Endometrial microvascular endothelial cells (primary cell): ENCODE results near the gene TRIML1. TPM values are rescaled to one million over a fixed set of nuclear protein-coding genes. Genes with fewer than 3 reads are reported as not detected.

Source experiments
- in situ Hi-C: cut with HindIII; loops from 2 replicates; pipeline ENCODE4 v1.10.0; 2017; ENCODE audit warnings: low sequenced_read_pairs, low pct_unique_long_range_greater_than_20kb; ENCODE audit errors: inconsistent ontology term
- total RNA-seq: library from RNA; depleted of rRNA; stranded (reverse); fragments of >200 nt; gene quantifications from one replicate; pipeline ENCODE4 v1.2.3, GENCODE V29; 2015; ENCODE audit errors: inconsistent ontology term

The TRIML1 gene, protein sequence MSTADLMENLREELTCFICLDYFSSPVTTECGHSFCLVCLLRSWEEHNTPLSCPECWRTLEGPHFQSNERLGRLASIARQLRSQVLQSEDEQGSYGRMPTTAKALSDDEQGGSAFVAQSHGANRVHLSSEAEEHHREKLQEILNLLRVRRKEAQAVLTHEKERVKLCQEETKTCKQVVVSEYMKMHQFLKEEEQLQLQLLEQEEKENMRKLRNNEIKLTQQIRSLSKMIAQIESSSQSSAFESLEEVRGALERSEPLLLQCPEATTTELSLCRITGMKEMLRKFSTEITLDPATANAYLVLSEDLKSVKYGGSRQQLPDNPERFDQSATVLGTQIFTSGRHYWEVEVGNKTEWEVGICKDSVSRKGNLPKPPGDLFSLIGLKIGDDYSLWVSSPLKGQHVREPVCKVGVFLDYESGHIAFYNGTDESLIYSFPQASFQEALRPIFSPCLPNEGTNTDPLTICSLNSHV
- total RNA-seq = not detected

DNA sequence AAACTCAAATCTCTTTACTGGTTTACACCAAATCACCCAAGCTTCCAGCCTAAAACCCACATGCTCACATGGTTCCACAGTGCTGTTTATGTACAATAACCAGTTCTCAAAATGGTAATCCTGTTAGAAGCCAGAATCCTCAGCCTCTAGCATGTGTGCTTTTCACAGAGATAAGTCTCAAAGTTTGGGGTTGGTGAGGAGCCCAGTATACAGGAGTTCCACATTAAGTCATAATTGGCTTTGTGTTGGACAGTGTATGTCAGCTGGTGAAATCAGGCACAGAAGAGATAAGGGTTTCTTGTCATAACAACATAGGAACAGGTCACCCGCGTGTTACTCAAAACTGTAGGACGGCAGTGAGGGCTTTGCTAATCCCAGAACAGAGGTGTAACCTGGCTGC lies at the start of gene TRIML1:
TRIML1 (plus strand) TSS at position 301 of the 400 bp plus-strand sequence. CDS start 118 bp downstream, outside the sequence.
- in situ Hi-C loops = no loop called here

DNA sequence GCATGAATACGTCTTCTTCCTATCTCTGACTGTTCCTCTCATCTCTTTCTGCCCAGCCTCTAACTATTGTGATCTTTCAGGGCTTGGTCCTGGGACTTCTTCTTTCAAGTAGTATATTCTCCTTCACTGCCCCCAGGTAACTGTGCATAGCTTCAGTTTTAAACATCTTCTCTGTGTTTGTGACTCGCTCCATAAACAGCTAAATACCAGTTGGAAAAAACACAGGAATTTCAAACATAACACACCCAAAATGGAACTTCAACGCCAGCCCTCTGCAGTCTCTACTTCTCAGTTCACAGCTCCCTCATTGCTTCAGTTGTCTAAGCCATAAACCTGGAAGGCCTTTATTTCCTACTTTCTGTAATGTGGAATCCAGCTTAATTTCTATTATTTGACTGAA lies 46.4 kb upstream of the TRIML1 start:
- in situ Hi-C loops = no loop called here

DNA sequence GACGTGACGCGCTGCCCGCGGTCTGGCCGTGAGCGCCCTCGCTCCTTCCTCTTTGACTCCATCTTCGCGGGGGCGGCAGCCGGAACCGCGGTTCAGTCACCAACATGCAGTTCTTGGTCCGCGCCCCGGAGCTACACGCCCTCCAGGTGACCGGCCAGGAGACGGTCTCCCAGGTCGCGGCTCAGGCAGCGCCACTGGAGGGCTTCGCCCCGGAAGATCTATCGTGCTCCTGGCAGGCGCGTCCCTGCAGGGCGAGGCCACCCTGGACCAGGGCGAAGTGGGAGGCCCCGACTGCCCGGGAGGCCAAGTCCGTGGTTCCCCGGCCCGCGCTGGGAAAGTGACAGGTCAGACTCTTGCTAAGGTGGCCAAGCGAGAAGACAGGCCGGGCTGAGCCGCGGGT lies 32.8 kb upstream of the TRIML1 start:
- in situ Hi-C loops = no loop called here

DNA sequence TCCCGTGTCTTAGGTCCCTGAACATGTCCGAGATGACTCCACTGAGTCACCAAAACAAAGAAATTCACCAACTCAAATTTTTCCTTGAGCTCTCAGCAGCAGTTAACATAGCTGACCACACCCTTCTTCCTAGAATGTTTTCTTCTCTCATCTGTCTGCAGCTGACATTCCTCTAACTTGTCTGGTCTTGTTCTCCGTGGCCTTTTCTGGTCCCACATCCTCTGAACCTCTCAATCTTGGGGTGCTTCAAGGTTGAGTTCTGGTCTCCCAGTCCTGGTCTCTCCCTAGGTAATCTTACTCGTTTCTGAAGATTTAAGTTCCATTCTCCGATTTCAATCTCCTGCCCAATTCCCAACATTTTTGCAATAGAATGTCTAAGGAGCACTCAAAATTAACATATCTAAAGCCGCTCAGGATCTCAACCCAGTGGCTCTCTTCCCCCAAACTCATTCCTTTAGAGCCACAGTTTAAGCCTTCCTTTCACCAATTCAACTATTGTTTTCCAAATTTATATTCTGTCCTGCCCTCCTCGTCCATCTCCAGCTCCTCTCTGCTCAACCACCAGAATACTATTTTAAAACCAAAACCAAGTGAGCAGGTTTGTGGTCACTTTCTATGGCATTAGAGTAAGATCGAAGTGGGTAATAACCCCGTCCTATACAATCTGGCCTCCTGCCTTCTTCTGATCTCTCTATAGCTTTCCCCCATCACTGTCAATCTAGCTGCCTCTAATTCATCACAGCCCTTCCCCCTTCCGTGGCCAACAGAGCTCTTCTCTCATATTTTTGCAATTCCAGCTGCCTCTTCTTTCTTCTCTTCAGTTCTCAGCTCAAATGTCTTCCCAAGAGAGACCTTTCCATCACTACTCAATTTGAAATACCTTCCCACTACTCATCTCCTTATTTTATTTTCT lies 31.1 kb upstream of the TRIML1 start:
- in situ Hi-C loops = no loop called here

DNA sequence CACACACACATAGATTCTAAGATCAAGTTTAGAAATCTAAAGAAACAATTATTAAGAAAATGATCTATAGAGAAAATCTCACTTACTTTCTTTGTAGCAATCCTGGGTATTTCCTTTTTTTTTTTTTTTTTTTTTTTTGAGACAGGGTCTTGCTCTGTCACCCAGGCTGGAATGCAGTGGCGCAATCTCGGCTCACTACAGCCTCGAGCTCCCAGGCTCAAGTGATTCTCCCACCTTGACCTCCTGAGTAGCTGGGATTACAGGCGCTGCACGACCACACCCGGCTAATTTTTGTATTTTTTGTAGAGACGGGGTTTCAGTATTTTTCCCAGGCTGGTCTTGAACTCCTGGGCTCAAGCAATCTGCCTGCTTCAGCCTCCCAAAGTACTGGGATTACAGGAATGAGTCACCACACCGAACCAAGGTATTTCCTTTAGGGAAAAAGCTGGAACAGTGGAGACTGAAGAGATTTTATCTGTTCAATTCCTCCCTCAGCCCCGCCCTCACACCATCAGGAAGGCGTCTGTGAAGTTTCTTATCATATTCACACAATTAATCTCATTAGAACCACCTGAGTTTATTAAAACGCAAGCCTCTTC lies 30.0 kb upstream of the TRIML1 start, which contains the start of gene TRIML2:
TRIML2 (minus strand) TSS at position 447 of the 599 bp plus-strand sequence. CDS start 4,235 bp downstream, outside the sequence.
- in situ Hi-C loops = no loop called here

DNA sequence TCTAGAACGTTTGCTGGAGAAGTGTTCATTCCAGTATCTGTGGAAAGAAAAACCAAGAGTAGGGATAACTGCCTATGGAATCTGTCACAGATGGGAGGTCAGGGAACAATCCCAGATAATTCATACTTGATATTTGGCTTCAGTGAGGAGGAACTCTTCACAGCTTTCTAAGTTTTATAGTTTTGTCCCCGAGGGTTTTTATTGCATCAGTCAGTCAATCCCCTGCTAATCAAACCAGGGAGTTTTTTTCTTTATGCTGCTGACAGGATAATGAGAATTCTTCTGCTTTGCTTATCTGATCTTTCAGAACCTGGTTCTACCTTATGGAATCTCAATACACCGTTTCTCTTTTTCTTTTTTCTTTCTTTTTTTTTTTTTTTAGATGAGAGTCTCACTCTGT lies 29.2 kb upstream of the TRIML1 start:
- in situ Hi-C loops = no loop called here

DNA sequence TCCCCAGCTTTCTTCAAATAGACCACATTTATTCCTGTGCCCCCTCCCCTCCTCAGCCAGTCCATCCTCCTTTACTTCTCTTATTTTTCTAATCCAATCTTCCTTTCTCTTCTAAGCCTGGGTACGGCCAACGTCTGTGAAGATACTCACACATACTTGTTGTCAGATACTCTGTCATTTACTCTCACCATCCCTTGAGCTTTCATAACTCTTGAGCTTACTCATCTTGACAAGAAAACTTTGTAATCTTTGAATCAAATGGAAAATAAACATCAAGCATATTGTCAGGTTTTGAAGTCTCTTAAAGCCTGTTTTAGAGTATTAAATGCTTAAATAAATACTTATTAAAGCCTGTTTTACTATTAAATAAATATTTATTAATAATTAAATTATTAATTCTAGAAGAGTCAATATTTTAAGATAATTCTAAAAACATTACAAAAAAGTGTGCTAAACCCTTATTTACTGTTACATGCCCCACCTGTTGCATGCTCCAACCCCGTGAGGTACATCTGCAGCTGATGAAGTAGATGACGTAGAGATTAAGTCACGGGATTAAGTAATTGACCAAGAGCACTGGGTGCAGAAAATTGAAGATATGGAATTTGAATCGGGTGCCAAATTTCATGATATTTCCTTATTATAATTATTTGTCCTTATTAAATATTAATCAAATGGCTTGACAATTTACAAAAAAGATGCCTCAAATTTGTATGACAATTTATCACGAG lies 28.3 kb upstream of the TRIML1 start:
- in situ Hi-C loops = no loop called here

DNA sequence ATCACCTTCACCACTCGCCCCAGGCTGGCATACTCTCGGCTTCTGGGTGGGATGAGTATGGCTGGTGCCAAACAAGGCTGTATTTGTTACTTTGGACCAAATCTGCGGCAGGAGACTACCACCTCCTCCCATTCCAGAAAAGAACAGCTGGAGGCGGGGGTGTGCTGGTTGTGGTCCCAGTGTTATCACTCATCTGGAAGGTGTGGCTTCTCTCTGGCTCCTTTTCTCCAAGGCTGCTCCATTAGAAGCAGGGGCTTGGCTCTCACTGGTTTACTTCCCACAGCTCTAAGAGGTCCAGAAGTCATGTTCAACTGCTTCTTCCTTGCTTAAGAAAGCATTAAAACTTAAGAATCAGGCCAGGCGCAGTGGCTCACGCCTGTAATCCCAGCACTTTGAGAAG lies 27.3 kb upstream of the TRIML1 start:
- in situ Hi-C loops = no loop called here

DNA sequence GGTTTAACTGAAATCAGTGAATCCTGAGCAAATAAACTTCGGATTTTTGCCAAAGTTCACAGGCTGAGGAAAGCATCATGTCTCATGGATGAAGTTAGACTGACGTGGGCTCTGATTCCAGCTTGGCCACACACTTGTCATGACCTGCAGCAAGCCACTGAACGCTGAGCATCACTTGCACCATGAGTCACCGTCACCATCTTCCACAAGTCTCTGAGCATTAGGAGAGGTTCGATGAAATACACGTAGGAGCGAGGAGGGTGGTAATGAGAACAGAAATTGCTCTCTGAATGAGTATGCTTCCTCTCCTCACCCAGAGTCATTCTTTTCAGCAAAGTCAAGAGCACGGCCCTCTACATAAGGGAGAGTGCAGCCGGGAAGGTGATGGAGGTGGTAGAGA lies 26.1 kb upstream of the TRIML1 start:
- in situ Hi-C loops = no loop called here

DNA sequence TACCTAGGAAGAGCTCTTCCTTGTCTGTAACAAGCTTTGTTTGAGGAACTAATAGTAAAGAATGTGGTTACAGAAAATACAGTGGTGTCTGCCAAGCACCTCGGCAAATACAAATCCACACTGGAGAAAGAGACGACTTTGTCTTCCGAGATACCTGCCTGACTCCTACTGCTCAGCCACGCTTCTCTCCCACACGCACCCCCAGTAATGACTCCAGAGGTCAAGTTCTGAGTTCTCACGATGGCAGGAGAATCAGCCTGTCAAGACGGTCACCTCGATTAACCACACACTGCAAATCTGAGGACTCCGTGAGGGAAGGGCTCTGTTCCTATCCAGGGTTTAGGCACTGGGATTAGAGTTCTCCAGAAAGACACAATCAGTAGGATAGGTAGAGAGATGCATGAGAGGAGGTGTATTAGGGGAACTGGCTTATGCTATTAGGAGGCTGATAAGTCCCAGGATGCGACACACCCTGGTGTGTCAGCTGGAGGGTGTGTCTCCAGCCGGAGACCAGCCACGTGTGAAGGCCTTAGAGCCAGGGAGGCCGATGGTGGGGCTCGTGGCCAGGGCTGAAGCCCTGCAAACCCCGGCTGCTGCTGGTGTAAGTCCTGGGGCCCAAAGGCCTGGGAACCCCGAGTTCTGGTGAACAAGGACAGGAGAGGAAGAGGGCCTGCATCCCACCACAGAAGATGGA lies 21.5 kb upstream of the TRIML1 start:
- in situ Hi-C loops = no loop called here

DNA sequence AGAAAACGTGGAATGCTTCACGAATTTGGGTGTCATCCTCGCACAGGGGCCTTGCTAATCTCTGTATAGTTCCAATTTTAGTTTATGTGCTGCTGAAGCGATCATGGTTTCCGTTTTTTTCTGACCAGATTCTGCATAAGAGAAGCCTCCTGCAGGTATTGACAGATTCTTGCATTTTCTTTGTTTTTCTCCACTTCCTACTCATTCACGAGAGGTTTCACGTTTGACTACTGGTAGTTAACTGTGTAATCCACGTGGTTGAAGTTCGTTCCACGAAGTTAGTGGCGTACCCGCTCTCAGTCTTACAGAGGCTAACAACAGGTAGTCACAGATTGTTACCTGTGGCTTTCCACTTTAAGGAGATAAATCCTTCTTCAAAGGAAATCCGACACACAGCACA lies 17.7 kb upstream of the TRIML1 start:
- in situ Hi-C loops = no loop called here

DNA sequence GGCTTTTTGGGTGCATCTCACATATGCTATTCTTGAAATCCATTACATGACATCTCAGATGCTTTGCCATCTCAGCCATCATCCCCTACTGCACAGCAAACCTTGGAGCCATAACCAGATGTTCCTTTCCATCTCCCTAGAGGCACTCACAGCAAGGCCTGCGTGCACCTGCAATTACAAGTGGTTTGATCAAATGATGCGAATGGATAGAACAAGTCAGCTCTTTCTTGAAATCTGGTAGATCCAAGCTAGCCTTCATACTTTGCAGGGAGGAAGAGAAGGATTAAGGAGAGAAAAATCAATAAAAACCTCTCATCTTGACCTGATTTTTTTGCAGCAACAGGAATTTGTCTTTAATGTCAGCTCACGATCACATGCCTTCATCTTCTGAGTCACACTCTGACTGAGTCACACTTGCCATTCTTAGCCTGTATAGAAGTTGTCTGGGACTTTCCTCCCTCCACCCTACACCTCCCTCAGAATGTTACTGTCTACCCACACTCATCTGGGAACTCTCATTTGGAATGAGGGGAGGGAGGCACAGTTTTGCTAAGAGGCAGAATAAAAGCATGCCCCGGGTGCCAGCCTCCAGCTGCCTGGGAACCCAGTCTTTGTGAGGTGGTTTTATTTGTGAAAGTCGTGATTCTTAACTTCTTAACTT lies 11.9 kb upstream of the TRIML1 start:
- in situ Hi-C loops = no loop called here

DNA sequence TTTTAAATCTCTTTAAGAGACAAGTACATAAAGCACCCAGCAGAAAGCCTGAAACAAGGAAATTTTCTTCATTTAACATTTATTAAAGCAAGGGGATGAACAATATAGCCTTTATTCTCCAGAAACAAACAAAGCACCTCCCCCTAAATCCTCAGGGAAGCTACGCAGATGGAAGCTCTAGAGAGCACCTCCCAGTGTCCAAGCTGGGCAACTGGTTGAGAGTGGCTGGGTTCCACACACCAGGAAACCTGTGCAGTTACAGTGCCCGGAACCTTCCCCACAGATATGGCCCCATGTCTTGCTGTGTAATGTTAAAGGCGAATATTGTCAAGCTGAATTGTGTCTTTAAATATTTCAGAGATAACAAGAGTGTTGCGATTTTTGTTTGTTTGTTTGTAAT lies 8.9 kb upstream of the TRIML1 start:
- in situ Hi-C loops = no loop called here

DNA sequence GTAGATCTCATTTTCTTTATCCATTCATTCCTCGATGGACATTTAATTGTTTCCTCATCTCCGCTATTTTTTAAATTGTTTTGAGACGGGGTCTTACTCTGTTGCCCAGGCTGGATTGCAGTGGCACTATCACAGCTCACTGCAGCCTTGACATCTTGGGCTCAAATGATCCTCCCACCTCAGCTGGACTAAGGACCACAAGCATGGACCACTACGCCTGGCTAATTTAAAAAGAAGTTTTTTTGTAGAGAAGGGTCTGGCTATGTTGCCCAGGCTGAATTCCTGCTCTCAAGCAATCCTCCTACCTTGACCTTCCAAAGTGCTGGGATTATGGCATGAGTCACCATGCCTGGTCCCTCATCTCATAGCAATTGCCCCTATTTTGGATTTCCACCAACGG lies 7.0 kb upstream of the TRIML1 start:
- in situ Hi-C loops = no loop called here

DNA sequence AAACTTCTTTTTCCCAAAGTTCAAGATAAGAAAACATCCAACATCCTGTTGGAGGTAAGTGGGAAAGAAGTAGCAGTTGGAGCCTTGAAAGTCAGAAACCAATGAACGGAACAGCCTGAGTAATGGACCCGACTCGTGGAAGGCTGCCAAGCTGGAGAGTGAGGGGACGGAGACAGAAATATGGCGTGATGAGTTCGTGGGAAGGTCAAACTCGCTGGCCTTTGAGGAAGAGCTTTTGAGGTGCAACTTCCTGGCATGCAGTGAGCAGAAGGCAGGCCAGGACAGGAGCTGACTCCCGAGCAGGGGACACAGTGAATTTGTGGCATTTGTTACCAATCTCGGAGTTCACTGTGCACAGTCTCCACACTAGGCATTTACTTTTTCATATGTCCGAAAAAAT lies 1.0 kb upstream of the TRIML1 start:
- in situ Hi-C loops = no loop called here

DNA sequence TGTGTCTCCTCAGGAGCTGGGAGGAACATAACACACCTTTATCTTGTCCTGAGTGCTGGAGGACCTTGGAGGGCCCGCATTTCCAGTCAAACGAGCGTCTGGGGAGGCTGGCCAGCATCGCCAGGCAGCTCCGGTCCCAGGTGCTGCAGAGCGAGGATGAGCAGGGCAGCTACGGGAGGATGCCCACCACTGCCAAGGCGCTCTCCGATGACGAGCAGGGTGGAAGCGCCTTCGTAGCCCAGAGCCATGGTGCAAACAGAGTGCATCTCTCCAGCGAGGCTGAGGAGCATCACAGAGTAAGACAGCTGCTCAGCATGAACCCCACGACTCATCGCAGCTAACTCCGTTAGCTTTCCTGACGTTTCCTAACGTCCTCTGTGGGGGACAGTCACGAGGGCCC lies 430 bp downstream of the TRIML1 start:
- in situ Hi-C loops = no loop called here

DNA sequence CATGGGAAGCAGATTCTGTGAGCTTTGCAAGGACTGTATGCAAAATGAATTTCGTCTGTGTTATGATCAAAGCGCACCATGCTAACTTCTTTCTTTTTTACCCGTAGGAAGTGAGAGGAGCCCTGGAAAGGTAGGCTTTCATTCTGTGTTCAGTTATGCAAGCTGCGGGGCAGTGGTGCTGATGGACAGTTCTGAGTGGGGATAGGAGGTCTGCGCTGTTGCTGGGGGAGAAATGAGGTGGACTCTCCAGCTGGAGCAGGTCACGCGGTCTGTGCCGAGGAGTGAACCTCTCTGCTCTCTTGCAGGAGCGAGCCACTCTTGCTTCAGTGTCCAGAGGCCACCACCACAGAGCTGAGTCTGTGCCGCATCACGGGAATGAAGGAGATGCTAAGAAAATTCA lies 4.5 kb downstream of the TRIML1 start:
- in situ Hi-C loops = no loop called here

DNA sequence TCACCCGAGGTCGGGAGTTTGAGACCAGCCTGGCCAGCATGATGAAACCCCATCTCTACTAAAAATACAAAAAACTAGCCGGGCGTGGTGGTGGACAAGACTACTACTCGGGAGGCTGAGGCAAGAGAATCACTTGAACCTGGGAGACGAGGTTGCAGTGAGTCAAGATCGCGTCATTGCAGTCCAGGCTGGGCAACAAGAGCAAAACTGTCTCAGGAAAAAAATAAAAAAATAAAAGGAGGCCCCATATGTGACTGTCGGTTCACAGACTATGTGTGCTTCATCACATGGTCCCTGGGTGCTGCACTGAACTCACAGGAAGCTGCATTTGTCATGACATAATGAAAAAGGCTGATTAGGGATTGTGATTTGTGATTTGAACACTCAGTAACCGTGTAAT lies 6.4 kb downstream of the TRIML1 start:
- in situ Hi-C loops = no loop called here
